Measurements from ENCODE around the gene RASEF.
"Not testable (repeated sequence)": the region's sequence is repeated elsewhere in the genome, so short reads cannot be mapped to it uniquely, and the experiment has no call there.

RASEF gene

GRCh38 chr9:83062651-83063527 is at the start of gene RASEF:
RASEF (minus strand) TSS chr9:83063142; CDS start chr9:83062867, 275 bp downstream.
- DNase-seq, result no peak

GRCh38 chr9:83111169-83111568 is 48.2 kb upstream of the RASEF start:
- no peak for DNase-seq

GRCh38 chr9:83109296-83109695 is 46.4 kb upstream of the RASEF start:
- no peak for DNase-seq

DNA sequence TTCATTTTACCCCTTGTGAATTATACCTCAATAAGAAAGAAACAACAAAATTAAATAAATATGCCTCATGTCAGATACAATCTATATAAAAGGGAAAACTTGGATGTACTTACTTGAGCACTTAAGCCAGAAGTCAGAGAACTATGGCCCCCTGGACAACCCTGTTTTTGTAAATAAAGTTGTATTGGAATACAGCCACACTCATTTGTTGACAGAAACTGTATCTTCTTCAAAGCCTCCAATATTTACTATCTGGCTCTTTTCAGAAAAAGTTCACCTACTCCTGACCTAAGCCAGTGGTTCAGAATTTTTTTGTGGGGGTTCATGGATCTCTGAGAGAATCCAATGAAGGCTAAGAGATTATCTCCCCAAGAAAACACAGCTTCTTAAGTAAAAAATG is 45.3 kb upstream of the RASEF start:
- no peak for DNase-seq

DNA sequence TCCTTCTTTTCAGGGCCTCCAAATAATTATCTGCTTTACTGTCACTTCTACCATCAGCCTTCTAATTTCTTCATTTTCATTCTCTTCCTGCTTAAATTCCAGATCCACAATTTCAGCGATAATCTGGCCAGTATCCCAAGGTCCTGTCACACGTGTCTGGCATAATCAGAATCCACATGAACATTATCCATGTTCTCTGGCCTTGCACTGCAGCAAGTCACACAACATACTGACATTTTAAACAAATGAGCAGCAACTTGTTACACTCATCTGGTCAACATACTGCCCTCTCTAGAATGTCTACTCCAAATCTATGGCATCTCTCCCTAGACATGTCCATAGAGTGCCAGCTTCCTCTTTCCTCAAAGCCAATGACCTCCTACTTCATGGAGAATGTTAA is 43.8 kb upstream of the RASEF start:
- no peak for DNase-seq

DNA sequence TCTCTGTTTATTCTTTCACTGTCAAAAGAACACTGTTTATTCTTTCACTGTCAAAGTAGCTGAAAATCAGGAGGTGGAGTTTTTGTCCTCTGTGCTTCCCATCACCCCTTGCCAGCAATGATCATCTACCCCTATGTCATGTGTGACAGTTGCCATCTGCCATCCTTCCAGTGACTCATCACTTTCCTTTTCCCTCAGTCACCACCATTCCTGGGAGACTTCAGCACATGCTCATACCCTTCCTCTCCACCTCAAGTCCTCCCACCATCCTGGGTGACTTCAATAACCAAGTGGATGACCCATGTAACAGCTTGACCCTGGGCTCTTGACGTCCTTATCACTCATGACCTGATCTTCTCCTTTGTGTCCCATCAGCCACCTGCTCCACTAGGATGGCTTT is 43.3 kb upstream of the RASEF start:
- no peak for DNase-seq

GRCh38 chr9:83097633-83098032 is 34.7 kb upstream of the RASEF start:
- DNase-seq, result no peak

GRCh38 chr9:83093311-83093710 is 30.4 kb upstream of the RASEF start:
- not testable (repeated sequence) for DNase-seq

DNA sequence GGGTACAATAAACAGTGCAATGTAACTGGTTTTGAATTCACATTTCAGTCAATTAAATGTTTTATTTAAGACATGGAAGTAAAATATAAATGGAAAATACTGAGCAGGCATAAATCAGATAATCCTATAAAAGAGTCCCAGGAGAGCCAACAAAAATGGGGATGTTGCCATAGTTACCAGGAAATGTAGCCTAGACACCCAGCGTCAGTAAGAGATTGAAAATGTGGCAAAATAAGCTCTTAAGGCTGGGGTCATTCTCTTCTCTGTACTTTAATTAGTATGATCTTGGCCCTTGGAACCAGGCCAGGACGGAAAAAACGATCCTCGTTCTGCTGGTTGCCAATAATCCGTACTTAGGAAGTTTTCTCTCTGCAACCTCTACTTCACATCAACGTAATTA is 18.9 kb upstream of the RASEF start:
- no peak for DNase-seq

DNA sequence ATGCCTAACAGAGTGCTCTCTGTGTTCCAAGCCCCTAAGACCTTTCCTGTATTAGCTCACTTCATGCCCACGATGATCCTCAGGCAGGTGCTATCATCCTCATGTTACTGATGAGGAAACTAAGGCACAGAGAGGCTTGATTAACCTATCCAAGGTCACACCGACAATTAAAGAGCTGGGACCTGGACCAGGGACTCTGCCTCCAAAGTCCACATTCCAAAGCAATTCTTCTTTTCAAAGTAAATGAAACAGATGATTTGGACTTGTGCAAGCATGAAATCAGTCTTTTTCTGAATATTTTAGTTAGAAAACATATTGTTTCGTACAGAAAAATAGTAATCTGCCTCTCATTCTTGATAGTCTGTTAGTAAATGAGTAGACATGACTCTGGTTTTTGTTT is 18.1 kb upstream of the RASEF start:
- DNase-seq, result no peak

- not testable (repeated sequence) for DNase-seq
These were observed 13.0 kb upstream of the RASEF start for GRCh38 chr9:83075932-83076331.

GRCh38 chr9:83072498-83072897 is 9.6 kb upstream of the RASEF start:
- DNase-seq, result not testable (repeated sequence)

- no peak for DNase-seq
These were observed 8.7 kb upstream of the RASEF start for GRCh38 chr9:83071626-83072025.

- no peak for DNase-seq
These were observed 7.3 kb upstream of the RASEF start for GRCh38 chr9:83070261-83070660.

DNA sequence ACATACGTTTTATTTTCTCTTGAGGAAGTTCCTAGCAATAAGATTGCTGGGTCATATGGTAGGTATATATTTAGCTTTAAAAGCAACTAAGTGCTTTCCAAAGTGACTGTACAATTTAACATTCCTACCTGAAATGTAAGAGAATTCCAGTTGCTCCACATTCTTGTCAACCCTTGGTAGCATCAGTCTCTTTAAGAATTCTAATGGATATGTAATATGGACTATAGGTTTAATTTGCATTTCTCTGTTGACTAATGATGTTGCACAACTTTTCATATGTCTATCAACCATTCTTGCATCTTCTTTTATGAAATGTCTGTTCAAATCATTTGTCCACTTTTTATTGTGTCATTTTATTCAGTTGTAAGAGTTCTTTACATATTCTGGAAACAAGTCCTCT is 6.7 kb upstream of the RASEF start:
- DNase-seq, result no peak

- DNase-seq, result no peak
These were observed 5.5 kb upstream of the RASEF start for GRCh38 chr9:83068414-83068813.

- no peak for DNase-seq
These were observed 4.6 kb upstream of the RASEF start for GRCh38 chr9:83067579-83067978.

DNA sequence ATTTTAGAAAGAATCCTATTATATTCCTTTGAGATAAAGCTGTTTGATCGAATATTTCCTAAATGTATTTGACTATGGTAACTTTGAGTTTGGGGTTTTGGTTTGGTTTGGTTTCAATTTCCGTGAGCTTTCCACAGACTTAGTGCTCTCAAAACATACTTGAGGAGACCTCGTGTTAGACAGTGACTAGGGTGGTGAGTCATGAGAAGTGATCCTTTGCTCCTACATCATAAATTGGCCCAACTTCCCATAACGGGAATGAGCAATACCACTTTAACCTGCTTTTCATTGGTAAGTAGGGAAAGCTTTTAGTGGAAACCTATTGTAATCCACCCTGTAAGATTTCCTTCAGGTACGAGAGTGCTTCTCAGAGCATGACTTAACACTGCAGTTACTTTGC is 3.8 kb upstream of the RASEF start:
- DNase-seq, result no peak

GRCh38 chr9:83065233-83065632 is 2.3 kb upstream of the RASEF start:
- no peak for DNase-seq

DNA sequence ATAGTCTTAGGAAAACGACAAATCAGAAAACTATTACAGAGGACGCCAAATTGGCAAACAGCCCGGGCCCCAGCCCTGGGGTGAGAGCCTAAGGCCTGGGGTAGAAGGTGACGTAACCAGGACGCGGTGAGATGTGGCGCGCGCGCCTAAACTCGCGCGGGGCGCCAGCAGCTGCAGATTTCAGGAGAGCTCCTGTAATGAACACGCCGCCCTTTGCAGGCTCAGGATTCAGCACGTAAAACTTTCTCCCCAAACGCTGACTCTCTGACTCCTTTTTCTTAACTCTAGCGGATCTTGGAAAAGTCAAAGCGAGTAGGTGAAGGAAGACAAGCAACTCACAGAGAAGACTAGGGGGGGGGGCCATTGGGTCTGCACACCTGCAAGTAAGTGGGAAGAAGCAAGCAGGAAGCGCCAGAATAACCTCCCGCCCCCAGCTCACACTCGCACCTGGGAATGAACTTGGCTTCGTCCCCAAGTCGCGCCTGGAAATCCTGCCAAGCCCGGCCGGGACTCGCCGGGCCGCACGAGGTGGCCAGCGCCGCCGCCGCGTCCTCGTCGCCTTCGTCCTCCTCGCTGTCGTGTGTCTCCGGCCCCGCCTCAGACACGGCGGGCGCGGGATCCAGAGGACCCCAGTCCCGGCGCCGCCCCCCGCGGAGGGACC is 822 bp downstream of the RASEF start:
- no peak for DNase-seq

DNA sequence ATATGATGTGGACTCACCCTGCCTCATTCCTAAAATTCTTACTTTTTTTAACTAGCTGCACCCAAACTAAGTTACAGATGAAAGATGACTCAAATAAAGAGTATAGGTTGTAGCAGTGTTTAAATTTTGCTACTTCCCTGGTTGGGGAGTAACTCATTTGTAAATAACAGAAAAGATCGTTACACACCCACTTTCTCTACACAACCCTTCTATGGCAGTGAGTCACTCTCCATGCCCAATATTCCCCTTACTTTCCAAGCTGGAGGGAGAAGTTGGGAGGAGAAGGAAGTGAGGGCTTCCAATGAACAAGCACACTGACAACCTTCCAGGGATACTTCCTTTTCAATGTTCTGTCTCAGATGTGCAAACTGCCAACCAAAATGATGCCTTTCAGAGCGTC is 1.9 kb downstream of the RASEF start:
- no peak for DNase-seq

GRCh38 chr9:83060556-83060955 is 2.4 kb downstream of the RASEF start:
- DNase-seq, result no peak

GRCh38 chr9:83059417-83059816 is 3.5 kb downstream of the RASEF start:
- no peak for DNase-seq

GRCh38 chr9:83056911-83057310 is 6.0 kb downstream of the RASEF start:
- DNase-seq, result no peak

- no peak for DNase-seq
These were observed 6.8 kb downstream of the RASEF start for GRCh38 chr9:83056174-83056573.

All from activated effector memory CD4-positive, alpha-beta T cell treated with Interleukin-2 at 50 U/mL for 16 hours (primary cell).